Stimulated activated CD8-positive, alpha-beta memory T cell treated with anti-CD3 and anti-CD28 coated beads, Interleukin-15, amount 100 ng/mL, for 24 hours (primary cell): ENCODE results near the gene SWSAP1.
"Not testable (repeated sequence)": the region's sequence is repeated elsewhere in the genome, so short reads cannot be mapped to it uniquely, and the experiment has no call there.

ENCODE experiments used
- DNase-seq: peaks from one replicate; pipeline ENCODE4 v3.0.0-alpha.2; 2020; ENCODE audit warnings: low read depth

SWSAP1 gene, protein sequence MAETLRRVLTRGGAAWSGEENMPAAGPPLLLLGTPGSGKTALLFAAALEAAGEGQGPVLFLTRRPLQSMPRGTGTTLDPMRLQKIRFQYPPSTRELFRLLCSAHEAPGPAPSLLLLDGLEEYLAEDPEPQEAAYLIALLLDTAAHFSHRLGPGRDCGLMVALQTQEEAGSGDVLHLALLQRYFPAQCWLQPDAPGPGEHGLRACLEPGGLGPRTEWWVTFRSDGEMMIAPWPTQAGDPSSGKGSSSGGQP

GRCh38 chr19:11374433-11375142 lies at the start of gene SWSAP1:
Gene SWSAP1, plus strand, starts transcription at chr19:11374666. Its CDS starts 15 bp downstream, at chr19:11374681.
- peak; percentile 84 for DNase-seq

GRCh38 chr19:11324748-11325389 lies 49.6 kb upstream of the SWSAP1 start:
- DNase-seq, result no peak

DNA sequence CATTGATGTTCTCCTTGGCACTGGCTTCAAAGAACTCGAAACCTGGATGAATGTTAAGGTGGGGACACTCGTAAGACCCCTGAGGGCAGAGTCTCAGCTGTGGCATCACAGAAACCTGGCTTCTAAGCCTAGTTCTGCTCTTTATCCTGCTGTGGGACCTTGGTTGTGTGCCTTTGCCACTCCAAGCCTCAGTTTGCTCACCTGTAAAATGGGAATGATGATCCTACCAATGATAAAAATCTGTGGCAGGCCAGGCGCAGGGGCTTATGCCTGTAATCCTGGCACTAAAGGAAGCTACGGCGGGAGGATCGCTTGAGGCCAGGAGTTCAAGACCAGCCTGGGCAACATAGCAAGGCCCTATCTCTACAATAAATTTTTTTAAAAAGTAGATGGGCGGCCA lies 48.9 kb upstream of the SWSAP1 start:
- DNase-seq, result no peak

DNA sequence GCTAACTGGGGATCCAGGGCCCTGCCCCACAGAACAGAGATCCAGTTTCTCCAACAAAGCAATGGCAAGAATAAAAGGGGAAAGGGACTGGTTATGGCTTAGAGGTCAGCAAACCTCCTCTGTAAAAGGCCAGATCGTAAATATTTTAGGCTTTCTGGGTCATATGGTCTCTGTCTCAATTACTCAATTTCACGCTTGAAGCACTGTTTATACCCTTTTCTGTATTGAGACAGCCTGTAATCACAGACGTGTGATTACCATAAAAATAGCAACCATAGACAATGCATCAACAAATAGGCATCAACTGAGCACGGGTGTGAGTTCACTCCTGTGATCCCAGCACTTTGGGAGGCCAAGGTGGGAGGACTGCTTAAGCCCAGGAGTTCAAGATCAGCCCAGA lies 44.3 kb upstream of the SWSAP1 start:
- no peak for DNase-seq

DNA sequence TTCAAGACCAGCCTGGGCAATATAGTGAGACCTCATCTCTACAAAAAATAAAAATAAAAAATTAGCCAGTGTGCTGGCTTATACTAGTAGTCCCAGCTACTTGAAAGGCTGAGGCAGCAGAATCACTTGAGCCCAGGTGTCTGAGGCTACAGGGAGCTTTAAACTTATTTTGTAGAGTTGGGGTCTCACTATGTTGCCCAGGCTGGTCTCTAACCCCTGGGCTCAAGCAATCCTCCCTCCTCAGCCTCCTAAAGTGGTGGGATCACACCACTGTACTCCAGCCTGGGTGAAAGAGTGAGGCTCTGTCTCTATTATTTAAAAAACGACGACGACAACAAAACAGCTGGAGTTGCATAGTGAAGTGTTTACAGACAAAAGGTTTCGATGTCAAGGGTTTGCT lies 43.0 kb upstream of the SWSAP1 start:
- no peak for DNase-seq

DNA sequence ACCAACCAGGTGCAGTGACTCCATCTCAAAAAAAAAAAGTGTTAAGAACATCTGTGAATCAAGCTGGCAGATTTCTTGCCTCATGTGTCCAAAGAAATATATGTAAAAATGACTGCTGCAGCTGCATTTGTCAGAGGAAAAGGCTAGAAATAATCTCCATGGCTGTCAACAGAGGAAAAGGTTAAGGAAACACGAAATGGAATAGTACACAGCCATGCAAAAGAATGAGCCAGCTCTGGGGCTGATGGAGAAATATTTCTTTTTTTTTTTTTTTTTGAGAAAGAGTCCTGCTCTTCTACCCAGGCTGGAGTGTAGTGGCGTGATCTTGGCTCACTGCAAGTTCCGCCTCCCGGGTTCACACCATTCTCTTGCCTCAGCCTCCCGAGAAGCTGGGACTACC lies 41.6 kb upstream of the SWSAP1 start:
- DNase-seq, result no peak

DNA sequence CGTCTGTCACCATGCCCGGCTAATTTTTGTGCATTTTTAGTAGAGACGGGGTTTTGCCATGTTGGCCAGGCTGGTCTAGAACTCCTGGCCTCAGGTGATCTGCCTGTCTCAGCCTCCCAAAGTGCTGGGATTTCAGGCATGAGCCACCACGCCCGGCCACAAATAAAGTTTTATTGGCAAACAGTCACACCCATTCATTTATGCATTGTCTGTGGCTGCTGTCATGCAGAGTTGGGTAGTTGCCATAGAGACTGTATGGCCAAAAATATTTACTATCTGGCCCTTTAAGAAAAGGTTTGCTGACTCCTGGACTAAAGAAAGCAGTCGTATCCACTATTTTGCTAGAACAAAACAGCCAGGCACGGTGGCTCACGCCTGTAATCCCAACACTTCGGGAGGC lies 40.6 kb upstream of the SWSAP1 start:
- DNase-seq, result not testable (repeated sequence)

DNA sequence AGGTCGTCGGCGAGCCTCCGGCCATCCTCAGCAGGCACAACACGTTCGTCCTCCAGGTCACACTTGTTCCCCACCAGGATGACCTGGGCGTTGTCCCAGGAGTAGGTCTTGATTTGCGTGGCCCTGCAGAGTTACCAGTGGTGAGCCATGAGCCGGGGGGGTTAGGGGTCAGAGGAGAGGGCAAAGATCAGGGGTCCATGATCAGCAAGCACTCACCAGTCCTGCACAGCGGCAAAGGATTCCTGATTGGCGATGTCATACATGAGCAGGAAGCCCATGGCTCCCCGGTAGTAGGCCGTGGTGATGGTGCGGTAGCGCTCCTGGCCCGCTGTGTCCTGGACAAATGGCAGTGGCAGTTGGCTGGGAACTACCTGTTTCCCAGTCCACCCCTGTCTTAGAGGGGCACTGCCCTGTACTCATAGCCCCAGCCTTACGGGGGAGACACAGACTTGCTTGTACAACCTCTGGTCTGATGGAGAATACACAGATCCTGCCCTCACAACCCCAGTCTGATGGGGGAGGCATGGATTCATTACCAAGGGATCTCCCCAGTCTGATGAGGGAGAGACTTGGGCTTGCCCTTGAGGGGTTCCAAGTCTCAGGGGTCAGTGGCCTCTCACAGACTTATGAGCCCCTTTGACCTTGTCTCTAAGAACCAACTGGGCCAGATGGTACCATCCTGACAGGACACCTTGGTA lies 38.9 kb upstream of the SWSAP1 start:
- no peak for DNase-seq

- DNase-seq, result no peak
These were observed 37.4 kb upstream of the SWSAP1 start for GRCh38 chr19:11337080-11337479.

- no peak for DNase-seq
These were observed 36.3 kb upstream of the SWSAP1 start for GRCh38 chr19:11338121-11338520.

DNA sequence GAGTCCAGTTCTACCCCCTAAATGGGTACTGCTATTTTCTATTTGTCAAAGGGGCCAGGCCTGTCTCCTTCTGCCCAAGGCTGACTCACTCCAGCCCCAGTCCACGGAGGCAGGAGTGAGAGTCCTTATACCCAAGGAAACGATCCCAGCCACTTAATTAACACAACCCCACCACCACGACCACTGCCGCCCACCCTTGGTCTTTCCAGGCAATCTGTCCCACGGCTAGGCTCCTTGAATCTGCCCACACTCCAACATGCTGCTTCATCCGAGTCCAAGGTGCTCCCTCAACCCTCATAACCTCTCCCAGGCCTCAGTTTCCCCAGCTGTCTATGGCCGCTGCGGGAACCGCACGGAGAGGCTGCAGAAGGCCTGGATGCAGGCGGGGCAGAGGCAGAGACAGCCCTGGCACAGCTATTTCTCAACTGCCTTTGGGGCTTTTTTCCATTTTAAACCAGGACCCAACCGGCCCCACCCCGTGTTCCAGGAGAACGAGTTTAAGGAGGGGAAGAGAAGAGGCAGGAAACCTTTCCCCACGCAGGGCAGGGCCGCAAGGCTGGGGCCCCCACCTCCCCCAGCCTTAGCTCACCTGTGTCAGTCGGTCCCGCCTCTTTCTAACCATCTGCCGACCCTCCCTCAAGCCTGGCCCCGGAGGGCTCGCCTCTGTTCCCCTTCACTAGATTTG lies 35.8 kb upstream of the SWSAP1 start:
- DNase-seq, result no peak

- peak; percentile 51 for DNase-seq
These were observed 35.0 kb upstream of the SWSAP1 start, which contains the start of gene RAB3D for GRCh38 chr19:11339254-11340098. Gene RAB3D, minus strand, starts transcription at chr19:11339657. Its CDS starts 2,258 bp downstream, at chr19:11337399.

DNA sequence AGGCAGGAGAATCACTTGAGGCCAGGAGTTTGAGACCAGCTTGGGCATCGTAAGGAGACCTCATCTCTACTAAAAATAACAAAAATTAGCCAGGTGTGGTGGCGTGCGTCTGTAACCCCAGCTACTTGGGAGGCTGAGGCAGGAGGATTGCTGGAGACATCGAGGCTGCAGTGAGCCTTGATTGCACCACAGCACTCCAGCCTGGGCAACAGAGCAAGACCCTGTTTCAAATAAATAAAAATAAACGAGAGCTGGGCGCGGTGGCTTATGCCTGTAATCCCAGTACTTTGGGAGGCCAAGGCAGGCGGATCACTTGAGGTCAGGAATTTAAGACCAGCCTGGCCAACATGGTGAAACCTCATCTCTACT lies 34.4 kb upstream of the SWSAP1 start:
- DNase-seq, result not testable (repeated sequence)

DNA sequence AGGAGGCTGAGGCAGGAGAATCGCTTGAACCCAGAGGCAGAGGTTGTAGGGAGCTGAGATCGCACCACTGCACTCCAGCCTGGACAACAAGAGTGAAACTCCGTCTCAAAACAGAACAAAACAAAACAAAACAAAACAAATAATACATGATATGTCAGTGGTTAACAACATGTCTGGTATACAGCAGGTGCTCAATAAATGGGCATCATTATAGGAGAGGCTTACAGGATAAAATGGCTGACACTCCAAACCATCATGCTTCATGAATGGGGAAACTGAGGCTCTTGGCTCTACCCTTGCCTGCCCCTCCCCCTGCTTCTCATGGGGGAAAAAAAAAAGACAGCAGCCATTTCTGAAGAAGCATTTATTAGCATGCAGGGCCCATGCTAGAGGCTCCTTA lies 32.0 kb upstream of the SWSAP1 start:
- DNase-seq, result no peak

GRCh38 chr19:11345122-11345803 lies 29.2 kb upstream of the SWSAP1 start:
- DNase-seq, result no peak

- peak; percentile 90 for DNase-seq
These were observed 28.1 kb upstream of the SWSAP1 start, which contains the start of the genes CCDC159 and TMEM205 for GRCh38 chr19:11346104-11346940. Gene CCDC159, plus strand, starts transcription at chr19:11346519. Its CDS starts 88 bp downstream, at chr19:11346607. Gene TMEM205, minus strand, starts transcription at chr19:11346268. Its CDS starts 649 bp downstream, at chr19:11345619.

- DNase-seq, result no peak
These were observed 26.9 kb upstream of the SWSAP1 start for GRCh38 chr19:11347546-11348039.

DNA sequence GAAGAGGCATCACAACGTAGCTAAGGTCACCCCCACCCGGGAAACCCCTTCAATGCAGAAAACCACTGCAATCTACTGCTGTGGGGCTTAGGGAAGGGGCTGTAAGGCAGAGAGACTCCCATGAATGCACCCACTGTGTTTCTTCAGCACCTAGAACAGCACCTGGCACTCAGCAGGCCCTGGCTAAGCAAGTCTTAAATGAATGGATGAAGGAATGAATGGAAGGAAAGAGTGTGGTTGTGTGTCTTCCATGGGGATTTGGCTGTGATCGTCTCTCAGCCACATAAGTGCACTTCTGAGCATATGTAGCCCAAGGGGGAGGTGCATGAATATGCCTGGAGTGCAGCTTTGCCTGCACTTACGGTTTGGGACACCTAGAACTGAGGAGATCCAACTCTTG lies 25.3 kb upstream of the SWSAP1 start:
- DNase-seq, result no peak

GRCh38 chr19:11354102-11354501 lies 20.4 kb upstream of the SWSAP1 start:
- not testable (repeated sequence) for DNase-seq
